Fibroblast of upper back skin (primary cell): ENCODE measurements around the gene FAM20C.

Experiments
- DNase-seq: peaks from one replicate; pipeline ENCODE4 v3.0.0-alpha.2; 2013

FAM20C gene

GRCh38 chr7:211033-211714, 18.8 kb downstream of the FAM20C start:
- no peak for DNase-seq

- DNase-seq, result no peak
These were observed 19.3 kb downstream of the FAM20C start for GRCh38 chr7:211715-212058.

DNA sequence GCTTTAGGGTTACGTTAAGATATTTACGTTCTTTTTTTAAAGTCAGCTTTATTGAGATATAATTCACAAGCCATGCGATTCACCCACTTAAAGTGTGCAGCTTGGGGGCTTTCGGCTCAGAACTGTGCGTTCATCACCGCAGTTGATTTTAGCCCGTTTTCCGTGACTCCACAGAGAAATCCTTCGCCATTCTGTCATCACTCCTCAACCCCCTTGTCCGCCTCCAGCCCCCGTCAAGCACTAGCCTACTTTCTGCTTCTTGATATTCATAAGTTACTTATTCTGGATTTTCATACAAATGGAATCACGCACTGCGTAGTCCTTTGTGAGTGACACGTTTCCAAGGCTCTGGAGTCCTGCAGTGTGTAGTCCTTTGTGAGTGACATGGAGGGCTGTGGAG, 20.4 kb downstream of the FAM20C start:
- DNase-seq, result no peak

DNA sequence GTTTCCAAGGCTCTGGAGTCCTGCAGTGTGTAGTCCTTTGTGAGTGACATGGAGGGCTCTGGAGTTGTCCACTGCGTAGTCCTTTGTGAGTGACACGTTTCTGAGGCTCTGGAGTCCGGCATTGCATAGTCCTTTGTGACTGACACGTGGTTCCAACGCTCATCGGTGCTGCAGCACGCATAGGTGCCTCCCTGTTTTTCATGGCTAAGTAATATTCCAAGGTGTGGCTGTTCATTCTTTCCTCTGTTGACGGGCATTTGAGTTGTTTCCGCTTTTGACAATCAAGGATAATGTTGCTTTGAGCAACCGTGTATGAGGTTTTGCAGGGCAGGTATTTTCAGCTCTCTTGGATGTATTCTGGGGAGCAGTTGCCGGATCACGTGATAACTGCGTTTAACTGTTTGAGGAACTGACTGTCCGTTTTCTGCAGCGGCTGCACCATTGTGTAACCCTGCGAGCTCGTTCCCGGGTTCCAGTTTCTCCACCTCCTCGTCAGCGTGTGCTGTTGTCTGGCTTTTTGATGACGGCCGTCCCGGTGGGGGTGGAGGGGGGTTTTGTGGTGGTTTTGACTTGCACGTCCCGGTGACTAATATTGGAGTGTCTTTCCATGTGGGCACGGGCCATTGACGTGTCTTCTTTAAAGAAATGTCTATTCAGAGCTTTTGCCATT, 21.1 kb downstream of the FAM20C start:
- no peak for DNase-seq

- DNase-seq, result peak; percentile 75
These were observed 22.2 kb downstream of the FAM20C start for GRCh38 chr7:214410-215212.

GRCh38 chr7:216360-217300, 24.3 kb downstream of the FAM20C start:
- peak; percentile 31 for DNase-seq

GRCh38 chr7:217781-218180, 25.4 kb downstream of the FAM20C start:
- no peak for DNase-seq

DNA sequence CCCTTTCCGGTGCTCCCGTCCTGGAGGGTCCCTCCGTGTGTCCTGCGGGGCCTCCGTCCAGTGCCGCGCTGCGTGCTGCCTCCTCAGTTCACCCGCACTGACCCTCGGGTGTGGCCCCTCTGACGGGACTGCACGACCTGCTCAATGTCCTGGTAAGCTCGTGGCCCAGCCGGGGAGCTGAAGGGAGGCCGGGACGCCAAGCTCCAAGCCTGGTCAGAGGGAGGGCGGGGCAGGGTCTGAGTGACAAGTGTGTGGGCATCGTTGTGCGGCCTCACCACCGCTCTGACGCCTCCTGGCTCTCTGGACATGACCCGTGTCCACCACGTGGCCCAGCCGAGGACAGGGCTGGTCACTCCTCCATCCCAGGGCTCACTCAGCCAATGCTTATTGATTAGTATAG, 25.9 kb downstream of the FAM20C start:
- no peak for DNase-seq

DNA sequence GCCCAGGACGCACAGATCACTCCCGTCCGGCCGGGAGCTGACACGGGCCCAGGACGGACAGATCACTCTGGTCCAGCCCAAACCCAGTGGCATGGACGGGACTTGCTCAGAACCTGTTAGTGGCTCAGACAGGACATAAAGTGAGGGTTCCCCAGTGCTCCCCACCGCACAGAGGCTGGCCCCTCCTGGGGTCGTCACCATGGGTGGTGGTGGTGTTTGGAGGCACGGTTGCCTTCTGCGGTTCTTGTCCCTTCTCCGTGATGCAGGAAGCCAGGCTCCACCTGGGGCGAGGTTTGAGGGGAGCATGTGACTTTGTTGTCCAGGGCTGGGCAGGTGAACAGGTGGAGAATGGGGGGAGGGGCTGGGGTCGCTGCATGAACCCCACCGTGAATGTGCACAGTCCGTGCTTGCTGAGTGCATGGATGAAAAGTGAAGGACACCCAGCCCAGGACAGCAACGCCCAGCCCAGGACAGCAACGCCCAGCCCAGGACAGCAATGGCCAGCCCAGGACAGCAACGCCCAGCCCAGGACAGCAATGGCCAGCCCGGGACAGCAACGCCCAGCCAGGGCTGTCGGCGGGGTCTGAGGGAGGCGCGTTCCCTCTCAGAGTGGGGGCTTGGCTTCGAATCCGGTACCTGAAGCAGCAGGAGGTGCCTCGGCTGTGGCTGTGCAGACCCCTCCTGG, 26.7 kb downstream of the FAM20C start:
- DNase-seq, result no peak

DNA sequence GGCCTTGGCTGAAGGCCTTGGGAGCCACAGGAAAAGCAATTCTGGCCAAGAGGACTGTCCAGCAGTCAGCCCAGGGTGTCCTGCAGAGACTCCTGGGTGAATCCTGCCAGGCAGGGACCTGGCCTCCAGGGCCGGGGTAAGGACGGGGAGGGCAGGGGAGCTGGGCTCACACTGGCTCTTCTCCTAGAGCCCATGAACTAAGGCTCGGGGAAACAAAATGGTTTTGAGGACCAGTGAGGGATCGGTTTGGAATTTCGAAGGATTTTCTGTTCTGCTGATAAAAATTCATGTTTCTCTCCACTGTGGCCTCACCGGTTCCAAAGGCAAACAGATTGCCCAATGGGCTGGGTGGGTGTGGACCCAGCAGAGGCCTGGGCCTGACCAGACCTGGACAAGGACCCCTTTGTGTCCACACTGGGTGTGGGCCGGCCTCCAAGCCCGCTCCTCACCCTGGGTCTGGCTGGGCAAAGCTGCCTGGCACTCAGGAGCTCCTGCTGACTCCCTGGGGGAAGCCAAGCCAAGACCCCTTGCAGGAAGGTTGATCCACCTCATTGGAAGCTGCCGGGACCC, 27.3 kb downstream of the FAM20C start:
- DNase-seq, result no peak

- DNase-seq, result peak; percentile 57
These were observed 27.9 kb downstream of the FAM20C start for GRCh38 chr7:220151-220841.

DNA sequence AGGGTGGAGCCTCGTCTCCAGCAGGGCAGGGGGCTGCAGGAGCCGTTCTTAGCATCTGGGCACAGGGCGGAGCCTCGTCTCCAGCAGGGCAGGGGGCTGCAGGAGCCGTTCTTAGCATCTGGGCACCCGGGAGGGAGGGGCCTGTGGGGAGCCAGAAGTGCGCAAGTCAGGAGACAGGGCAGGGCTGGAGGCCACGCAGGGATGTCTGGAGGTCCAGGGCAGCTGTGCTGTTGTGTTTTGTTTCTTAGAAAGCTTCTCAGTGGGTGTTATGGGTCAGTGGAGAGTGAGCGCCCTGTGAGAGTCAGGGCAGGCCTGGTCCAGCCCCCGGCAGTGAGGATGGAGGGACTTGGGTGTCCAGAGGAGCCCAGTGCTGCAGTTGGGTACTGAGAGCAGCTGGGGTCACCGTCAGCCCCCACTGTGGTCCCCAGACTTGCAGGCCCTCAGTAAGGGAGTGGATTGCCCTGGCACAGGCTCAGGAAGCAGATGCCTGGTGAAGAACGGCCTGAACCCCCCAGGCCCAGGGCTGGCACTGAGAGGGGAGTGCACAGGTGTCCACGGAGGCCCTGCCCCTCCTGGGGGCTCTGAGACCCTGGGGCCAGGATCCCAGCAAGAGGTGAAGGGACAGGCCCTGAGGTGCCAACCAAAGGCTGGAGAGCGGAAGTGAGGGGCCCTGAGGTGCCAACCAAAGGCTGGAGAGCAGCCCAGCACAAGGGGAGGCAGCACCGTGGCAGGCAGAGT, 29.8 kb downstream of the FAM20C start:
- DNase-seq, result no peak

- DNase-seq, result no peak
These were observed 30.3 kb downstream of the FAM20C start for GRCh38 chr7:222716-223041.

DNA sequence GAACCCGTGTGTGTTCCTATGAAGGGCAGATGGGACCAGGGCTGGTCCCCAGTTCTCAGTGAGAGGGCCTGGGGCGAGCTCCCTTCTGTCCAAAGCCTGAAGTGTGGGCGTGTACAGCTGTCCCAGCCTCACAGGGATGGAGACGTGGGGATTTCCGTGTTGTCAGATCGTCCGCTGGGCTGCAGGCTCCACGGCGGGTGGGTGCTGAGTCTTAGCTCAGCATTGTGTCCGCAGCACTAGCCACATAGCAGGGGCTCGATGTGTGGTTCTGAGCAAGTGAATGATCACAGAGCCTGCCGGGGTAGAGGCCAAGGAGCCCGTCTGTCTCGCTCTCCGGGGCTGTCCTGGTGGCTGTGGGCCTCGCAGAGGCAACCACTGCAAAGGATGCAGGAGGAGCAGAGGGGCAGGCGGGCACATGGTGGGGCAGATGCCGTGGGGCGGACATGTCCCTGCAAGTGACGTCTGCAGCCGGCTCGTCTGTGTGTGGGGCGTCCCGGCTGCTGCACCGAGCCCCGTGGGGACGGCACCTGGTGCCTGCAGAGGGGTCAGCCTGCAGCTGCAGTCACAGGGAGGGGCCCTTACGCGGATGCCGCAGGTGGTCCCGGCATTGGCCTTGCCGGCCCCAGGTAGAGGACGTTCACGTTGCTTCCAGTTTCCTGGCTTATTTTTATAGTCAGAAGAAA, 30.9 kb downstream of the FAM20C start:
- DNase-seq, result no peak

DNA sequence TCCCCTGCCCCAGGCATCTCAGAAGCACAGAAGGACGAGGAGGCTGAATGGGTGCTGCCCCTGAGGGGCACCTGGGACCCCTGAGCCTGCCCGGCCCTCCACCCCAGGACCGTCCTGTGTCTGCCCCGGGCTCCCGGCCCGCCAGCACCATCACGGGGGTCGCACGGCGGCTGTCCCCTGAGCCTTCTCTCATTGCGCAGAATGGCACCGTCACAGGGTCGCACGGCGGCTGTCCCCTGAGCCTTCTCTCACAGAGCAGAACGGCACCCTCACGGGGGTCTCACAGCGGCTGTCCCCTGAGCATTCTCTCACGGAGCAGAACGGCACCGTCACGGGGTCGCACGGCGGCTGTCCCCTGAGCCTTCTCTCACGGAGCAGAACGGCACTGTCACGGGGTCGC, 31.5 kb downstream of the FAM20C start:
- no peak for DNase-seq

DNA sequence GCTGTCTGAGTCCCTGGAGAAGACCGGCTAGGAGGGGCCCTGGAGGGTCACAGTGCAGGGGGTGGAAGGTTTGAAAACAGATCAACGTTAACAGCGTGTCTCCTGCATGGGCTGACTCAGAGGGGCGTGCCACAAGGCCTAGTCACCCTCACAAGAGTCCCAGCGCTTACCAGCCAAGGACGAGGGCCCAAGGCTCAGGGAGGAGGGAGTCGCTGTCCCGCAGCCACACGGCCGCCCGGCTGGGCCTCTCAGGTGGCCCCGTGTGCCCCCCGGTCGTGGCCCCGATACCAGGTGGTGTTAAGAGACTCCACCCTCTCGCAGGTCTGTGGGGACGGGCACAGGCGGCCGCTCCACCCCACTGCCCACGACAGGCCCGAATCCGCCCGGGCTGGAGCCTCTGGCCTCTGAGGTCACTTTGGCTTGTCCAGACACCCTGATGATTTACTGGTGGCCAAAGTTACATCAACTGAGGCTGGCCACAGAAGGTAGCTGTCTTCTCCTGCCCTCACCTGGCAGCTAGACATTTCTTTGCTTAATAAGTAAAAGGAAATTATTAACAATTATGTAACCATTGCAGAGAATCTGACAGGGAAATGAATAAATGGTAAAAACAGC, 34.0 kb downstream of the FAM20C start:
- peak; percentile 24 for DNase-seq

DNA sequence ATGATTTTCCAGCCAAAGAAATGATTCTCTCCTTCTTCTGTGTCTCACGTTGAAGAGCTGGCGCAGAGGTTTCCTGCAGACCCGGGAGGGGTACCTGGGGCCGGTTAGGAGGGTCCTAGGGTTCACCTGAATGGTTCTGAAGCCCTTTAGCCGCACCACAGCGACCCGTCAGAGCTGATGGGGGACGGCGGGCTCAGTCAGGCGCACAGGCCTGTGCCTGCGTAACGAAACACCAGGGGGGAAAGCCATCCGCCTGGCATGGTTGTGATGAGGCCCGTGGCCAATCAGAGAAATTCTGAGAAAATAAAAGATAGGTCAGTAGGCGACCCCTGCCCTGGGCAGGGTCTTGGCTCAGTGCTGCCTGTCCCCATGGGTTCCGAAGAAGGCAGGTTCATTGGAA, 35.6 kb downstream of the FAM20C start:
- DNase-seq, result no peak

DNA sequence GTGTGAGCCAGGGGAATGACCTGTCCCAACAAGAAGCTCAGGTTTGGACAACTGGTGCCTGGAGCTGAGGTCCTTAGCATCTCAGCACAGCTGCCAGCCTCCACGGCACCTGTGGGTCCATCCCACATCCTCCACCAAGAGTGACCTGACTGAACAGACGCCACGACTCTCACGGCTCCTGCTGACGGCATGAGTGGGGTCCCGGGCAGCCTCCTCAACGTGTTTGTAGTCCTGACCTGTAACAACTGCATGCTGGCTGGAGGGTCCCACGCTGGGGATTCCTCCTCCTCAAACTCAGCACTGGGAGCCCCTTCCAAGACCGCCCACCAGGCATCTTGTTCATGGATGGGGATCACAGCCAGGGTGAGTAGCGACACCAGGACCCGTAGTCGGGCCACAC, 36.2 kb downstream of the FAM20C start:
- DNase-seq, result no peak

GRCh38 chr7:229184-229964, 37.0 kb downstream of the FAM20C start:
- peak; percentile 98 for DNase-seq
